ENCODE data around the gene ERFL.
A peak's percentile ranks its signal among the peaks of the same experiment; 100 is the strongest.
"Not testable (repeated sequence)": the region's sequence is repeated elsewhere in the genome, so short reads cannot be mapped to it uniquely, and the experiment has no call there.

ERFL gene

GRCh38 chr19:41876847-41877832 lies 51.1 kb downstream of the ERFL start, which contains the start of gene CD79A:
TSS of gene CD79A (plus strand) at chr19:41877279. CDS start at chr19:41877305, 26 bp downstream.
- Mint-ChIP-seq H3K36me3 (ENCODE audit: low read depth) (peaks cover 4% of the 10 kb centered on the region), H3K4me3 (peak within 1 kb of the TSS; percentile 79), H3K4me1 (ENCODE audit: low read depth) (peaks cover 81% of the 10 kb centered on the region), H3K9me3 (no peaks in the 10 kb centered on the region), H3K27me3 (no peaks in the 10 kb centered on the region), H3K27ac (peak within 1 kb of the TSS; percentile 87)

GRCh38 chr19:41875973-41876372 lies 52.3 kb downstream of the ERFL start:
- peak overlapping the region; percentile 79 for H3K27ac Mint-ChIP-seq
- peaks cover 86% of the 10 kb centered on the region for H3K4me1 Mint-ChIP-seq (ENCODE audit: low read depth)
- H3K27me3 Mint-ChIP-seq, H3K9me3 Mint-ChIP-seq: not testable (repeated sequence)
- peaks cover 13% of the 10 kb centered on the region for H3K36me3 Mint-ChIP-seq (ENCODE audit: low read depth)
- peak overlapping the region; percentile 27 for H3K4me3 Mint-ChIP-seq

- Mint-ChIP-seq H3K4me3 (no peak overlapping the region), H3K27me3 (no peaks in the 10 kb centered on the region), H3K27ac (peak overlapping the region; percentile 81), H3K9me3 (no peaks in the 10 kb centered on the region), H3K36me3 (ENCODE audit: low read depth) (peaks cover 40% of the 10 kb centered on the region), H3K4me1 (ENCODE audit: low read depth) (peaks cover 92% of the 10 kb centered on the region)
Observed at GRCh38 chr19:41872775-41873647, 55.2 kb downstream of the ERFL start.

GRCh38 chr19:41872384-41872774 lies 55.9 kb downstream of the ERFL start:
- Mint-ChIP-seq H3K36me3 (ENCODE audit: low read depth) (peaks cover 45% of the 10 kb centered on the region), H3K9me3 (no peaks in the 10 kb centered on the region), H3K4me3 (peak overlapping the region; percentile 30), H3K4me1 (ENCODE audit: low read depth) (peaks cover 92% of the 10 kb centered on the region), H3K27me3 (no peaks in the 10 kb centered on the region), H3K27ac (peak overlapping the region; percentile 81)

- H3K4me1 Mint-ChIP-seq (ENCODE audit: low read depth) = peaks cover 91% of the 10 kb centered on the region
- H3K27me3 Mint-ChIP-seq = no peaks in the 10 kb centered on the region
- no peaks in the 10 kb centered on the region for H3K9me3 Mint-ChIP-seq
Observed at GRCh38 chr19:41871573-41872383, 56.5 kb downstream of the ERFL start.

GRCh38 chr19:41870401-41870873 lies 57.8 kb downstream of the ERFL start:
- Mint-ChIP-seq H3K36me3 (ENCODE audit: low read depth) (peaks cover 56% of the 10 kb centered on the region), H3K4me1 (ENCODE audit: low read depth) (peaks cover 89% of the 10 kb centered on the region), H3K27me3 (no peaks in the 10 kb centered on the region), H3K27ac (peak overlapping the region; percentile 81), H3K4me3 (peak overlapping the region; percentile 41), H3K9me3 (no peaks in the 10 kb centered on the region)

More at GRCh38 chr19:41871573-41872383, 56.5 kb downstream of the ERFL start:
- Mint-ChIP-seq H3K27ac (peak overlapping the region; percentile 97), H3K4me3 (peak overlapping the region; percentile 71), H3K36me3 (ENCODE audit: low read depth) (peaks cover 47% of the 10 kb centered on the region)

GRCh38 chr19:41869374-41869955 lies 58.8 kb downstream of the ERFL start:
- no peaks in the 10 kb centered on the region for H3K9me3 Mint-ChIP-seq
- H3K4me3 Mint-ChIP-seq = peak overlapping the region; percentile 41
- peaks cover 64% of the 10 kb centered on the region for H3K36me3 Mint-ChIP-seq (ENCODE audit: low read depth)
- H3K4me1 Mint-ChIP-seq (ENCODE audit: low read depth) = peaks cover 91% of the 10 kb centered on the region
- peak overlapping the region; percentile 81 for H3K27ac Mint-ChIP-seq
- no peaks in the 10 kb centered on the region for H3K27me3 Mint-ChIP-seq

GRCh38 chr19:41868989-41869300 lies 59.3 kb downstream of the ERFL start:
- no peaks in the 10 kb centered on the region for H3K27me3 Mint-ChIP-seq
- H3K9me3 Mint-ChIP-seq = no peaks in the 10 kb centered on the region
- H3K36me3 Mint-ChIP-seq (ENCODE audit: low read depth) = peaks cover 69% of the 10 kb centered on the region
- H3K27ac Mint-ChIP-seq = peak overlapping the region; percentile 81
- H3K4me3 Mint-ChIP-seq = no peak overlapping the region
- H3K4me1 Mint-ChIP-seq (ENCODE audit: low read depth) = peaks cover 92% of the 10 kb centered on the region

GRCh38 chr19:41868120-41868988 lies 59.9 kb downstream of the ERFL start:
- peaks cover 75% of the 10 kb centered on the region for H3K36me3 Mint-ChIP-seq (ENCODE audit: low read depth)
- H3K27me3 Mint-ChIP-seq = no peaks in the 10 kb centered on the region
- H3K9me3 Mint-ChIP-seq = no peaks in the 10 kb centered on the region
- H3K4me3 Mint-ChIP-seq = peak overlapping the region; percentile 66
- H3K27ac Mint-ChIP-seq = peak overlapping the region; percentile 94
- H3K4me1 Mint-ChIP-seq (ENCODE audit: low read depth) = peaks cover 94% of the 10 kb centered on the region

GRCh38 chr19:41866284-41866683 lies 62.0 kb downstream of the ERFL start:
- H3K27ac Mint-ChIP-seq = peak overlapping the region; percentile 88
- peaks cover 85% of the 10 kb centered on the region for H3K36me3 Mint-ChIP-seq (ENCODE audit: low read depth)
- H3K4me3 Mint-ChIP-seq = peak overlapping the region; percentile 70
- no peaks in the 10 kb centered on the region for H3K9me3 Mint-ChIP-seq
- H3K4me1 Mint-ChIP-seq (ENCODE audit: low read depth) = peaks cover 94% of the 10 kb centered on the region
- no peaks in the 10 kb centered on the region for H3K27me3 Mint-ChIP-seq

- peak overlapping the region; percentile 98 for H3K27ac Mint-ChIP-seq
- H3K4me1 Mint-ChIP-seq (ENCODE audit: low read depth) = peaks cover 77% of the 10 kb centered on the region
Observed at GRCh38 chr19:41864374-41864773, 63.9 kb downstream of the ERFL start.

GRCh38 chr19:41863209-41863931 lies 64.9 kb downstream of the ERFL start:
- Mint-ChIP-seq H3K4me1 (ENCODE audit: low read depth) (peaks cover 72% of the 10 kb centered on the region), H3K4me3 (peak overlapping the region; percentile 93), H3K27ac (peak overlapping the region; percentile 98), H3K36me3 (ENCODE audit: low read depth) (peaks cover 68% of the 10 kb centered on the region), H3K27me3 (no peaks in the 10 kb centered on the region), H3K9me3 (no peaks in the 10 kb centered on the region)

More at GRCh38 chr19:41864374-41864773, 63.9 kb downstream of the ERFL start:
- H3K27me3 Mint-ChIP-seq = no peaks in the 10 kb centered on the region
- peaks cover 78% of the 10 kb centered on the region for H3K36me3 Mint-ChIP-seq (ENCODE audit: low read depth)
- H3K9me3 Mint-ChIP-seq = no peaks in the 10 kb centered on the region
- peak overlapping the region; percentile 75 for H3K4me3 Mint-ChIP-seq
